Transverse colon (tissue), 4 donors: Measurements from ENCODE around the gene OXCT1.

Experiments
- POLR2A ChIP-seq: fragments of 450-650 bp; IDR thresholded peaks from one replicate; pipeline ENCODE4 v1.6.1; 2016; ENCODE audit warnings: antibody characterized with exemption, mild to moderate bottlenecking, moderate library complexity
- POLR2AphosphoS5 ChIP-seq, 3 donors: sonication (generic); formaldehyde crosslinking; IDR thresholded peaks; one replicate each; pipeline ENCODE4 v1.6.1; 2016; ENCODE audit warnings: antibody characterized with exemption in 3 of 3
- TF ChIP-seq, protein P1 (sequence below), 5 experiments: fragments of 200-600 bp in 3 of 5; fragments of 450-650 bp in 2 of 5; sonication (generic) in 3 of 5; IDR thresholded peaks; 1 replicate in 2 of 5; 2 replicates in 3 of 5; pipeline ENCODE4 v1.5.1; 2016 to 2017; ENCODE audit warnings: antibody characterized with exemption in 5 of 5, inconsistent platforms in 3 of 5, mild to moderate bottlenecking in 2 of 5, moderate library complexity in 1 of 5

DNA sequence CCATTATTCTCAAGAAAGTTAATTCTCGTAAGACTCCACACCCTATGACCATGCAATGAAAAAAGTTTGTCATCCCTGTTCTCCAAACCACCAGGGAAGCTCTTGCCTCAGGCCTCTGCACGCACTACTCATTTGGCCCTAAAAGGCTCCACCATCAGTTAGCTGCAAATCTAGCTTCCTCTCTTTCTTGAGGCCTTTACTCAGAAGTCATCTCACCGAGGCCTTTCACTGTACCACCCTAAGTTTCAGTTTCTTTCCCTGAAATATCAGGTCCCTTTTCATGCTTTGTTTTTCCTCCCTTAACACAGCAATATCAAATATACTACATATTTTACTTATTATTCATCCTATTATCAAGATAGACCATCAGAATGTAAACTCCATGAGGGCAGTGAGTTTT, 39.1 kb downstream of the OXCT1 start:
- no peak for TF ChIP-seq POLR2A
- TF ChIP-seq, protein P1, sequence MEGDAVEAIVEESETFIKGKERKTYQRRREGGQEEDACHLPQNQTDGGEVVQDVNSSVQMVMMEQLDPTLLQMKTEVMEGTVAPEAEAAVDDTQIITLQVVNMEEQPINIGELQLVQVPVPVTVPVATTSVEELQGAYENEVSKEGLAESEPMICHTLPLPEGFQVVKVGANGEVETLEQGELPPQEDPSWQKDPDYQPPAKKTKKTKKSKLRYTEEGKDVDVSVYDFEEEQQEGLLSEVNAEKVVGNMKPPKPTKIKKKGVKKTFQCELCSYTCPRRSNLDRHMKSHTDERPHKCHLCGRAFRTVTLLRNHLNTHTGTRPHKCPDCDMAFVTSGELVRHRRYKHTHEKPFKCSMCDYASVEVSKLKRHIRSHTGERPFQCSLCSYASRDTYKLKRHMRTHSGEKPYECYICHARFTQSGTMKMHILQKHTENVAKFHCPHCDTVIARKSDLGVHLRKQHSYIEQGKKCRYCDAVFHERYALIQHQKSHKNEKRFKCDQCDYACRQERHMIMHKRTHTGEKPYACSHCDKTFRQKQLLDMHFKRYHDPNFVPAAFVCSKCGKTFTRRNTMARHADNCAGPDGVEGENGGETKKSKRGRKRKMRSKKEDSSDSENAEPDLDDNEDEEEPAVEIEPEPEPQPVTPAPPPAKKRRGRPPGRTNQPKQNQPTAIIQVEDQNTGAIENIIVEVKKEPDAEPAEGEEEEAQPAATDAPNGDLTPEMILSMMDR (IDR thresholded peaks at IDR 0.05): no peak
- no peak for TF ChIP-seq POLR2AphosphoS5 (IDR thresholded peaks at IDR 0.05)
